ENCODE measurements around the gene HYAL3.
"Not testable (repeated sequence)": the region's sequence is repeated elsewhere in the genome, so short reads cannot be mapped to it uniquely, and the experiment has no call there.

HYAL3 gene

GRCh38 chr3:50268703-50269451 is 30.3 kb downstream of the HYAL3 start, which contains the start of gene SEMA3B:
TSS of gene SEMA3B (plus strand) at chr3:50269147. CDS start at chr3:50269241, 94 bp downstream.
- DNase-seq: peak; percentile 38 to 66

DNA sequence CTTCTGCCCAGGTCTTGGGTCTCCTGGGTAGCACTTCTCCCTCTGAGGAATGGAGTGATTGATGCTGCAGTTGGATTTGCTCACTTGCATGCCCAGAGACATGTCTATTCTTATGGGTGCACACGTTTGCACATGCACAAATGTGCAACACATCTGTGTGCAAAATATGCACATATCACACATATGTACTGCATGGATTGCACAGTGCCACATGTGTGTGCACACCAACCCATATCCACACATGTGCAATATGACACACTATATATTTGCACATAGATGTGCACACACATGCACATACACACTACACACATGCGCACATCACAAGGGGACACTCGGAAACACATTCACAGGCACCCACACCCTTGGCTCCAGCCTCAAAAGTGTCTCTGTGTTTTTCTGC is 30.9 kb downstream of the HYAL3 start:
- no peak for DNase-seq

GRCh38 chr3:50267280-50267913 is 31.8 kb downstream of the HYAL3 start:
- peak; percentile 35 to 74 for DNase-seq

- no peak for DNase-seq
Observed at GRCh38 chr3:50266836-50267235, 32.4 kb downstream of the HYAL3 start.

DNA sequence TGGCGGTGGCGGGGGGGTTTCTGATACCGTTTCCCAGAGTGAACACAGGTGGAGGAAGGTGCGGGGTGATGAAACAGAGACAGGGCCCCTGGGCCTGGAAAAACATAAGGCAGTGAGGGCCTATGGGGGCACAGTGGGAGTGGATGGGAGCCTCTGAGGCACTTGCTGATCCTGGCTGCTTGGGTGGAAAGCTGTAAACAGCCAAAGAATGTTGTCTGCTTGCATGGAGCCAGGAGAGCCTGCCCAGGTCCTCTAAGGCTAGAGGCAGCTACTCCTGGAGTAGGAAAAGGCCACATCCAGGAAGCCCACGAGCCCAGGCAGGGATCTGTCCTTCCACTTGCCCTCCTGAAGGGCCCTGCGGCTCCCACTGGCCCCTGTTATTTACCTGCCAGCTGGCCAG is 33.2 kb downstream of the HYAL3 start:
- no peak for DNase-seq

GRCh38 chr3:50265571-50265970 is 33.6 kb downstream of the HYAL3 start:
- DNase-seq: no peak

DNA sequence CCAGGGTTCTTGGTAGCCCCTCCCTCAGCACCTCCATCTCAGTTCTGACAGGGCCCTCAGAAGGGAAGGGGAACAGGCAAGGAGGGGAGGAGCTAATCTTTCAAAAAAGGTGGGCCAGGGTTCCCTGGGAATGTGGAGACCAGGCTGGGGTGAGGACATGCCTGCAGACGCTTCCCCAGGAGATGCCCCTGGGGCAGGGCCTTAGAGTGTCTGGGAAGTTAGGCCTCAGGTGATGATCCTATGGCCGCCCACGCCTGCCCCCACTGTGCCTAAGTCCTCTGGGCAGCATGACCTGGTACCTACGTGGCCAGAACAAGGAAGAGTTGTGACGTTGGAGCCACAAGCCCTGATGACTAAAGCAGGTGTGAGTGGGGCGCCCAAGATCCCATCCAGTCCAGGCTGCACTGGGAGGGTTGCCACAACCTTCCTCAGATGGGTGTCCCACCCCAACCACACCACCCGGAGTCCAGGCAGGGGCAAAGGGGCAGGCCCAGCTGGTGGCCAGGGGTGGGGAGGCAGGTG is 34.2 kb downstream of the HYAL3 start:
- DNase-seq: no peak

DNA sequence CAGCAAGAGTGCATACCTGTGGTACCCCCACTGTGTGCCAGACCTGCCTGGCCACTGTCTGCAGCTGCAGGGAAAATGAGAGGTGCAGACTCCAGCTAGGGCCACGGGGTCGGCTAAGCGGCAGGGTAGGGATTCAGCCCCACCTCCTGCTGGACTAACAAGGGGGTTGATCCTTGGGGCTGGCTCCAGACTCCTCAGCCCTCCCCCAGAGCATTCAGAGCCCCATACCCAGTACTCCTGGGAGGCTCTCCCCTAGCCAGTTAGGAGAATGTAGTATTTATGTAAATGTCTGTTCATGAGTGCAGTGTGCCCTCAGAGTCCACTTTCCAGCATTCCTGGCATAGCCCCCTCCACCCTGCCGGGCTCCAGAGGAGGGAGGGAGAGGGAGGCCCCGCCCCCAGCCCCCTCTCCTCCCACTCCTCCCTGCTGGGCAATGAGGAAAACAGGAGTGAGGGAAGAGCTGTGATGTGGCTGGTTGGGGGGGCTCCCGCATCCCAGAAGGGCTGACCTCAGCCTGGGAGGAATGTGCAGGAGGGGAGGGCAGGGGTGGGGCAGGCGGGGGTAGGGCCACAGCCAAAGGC is 34.7 kb downstream of the HYAL3 start:
- peak; percentile 71 to 86 for DNase-seq

DNA sequence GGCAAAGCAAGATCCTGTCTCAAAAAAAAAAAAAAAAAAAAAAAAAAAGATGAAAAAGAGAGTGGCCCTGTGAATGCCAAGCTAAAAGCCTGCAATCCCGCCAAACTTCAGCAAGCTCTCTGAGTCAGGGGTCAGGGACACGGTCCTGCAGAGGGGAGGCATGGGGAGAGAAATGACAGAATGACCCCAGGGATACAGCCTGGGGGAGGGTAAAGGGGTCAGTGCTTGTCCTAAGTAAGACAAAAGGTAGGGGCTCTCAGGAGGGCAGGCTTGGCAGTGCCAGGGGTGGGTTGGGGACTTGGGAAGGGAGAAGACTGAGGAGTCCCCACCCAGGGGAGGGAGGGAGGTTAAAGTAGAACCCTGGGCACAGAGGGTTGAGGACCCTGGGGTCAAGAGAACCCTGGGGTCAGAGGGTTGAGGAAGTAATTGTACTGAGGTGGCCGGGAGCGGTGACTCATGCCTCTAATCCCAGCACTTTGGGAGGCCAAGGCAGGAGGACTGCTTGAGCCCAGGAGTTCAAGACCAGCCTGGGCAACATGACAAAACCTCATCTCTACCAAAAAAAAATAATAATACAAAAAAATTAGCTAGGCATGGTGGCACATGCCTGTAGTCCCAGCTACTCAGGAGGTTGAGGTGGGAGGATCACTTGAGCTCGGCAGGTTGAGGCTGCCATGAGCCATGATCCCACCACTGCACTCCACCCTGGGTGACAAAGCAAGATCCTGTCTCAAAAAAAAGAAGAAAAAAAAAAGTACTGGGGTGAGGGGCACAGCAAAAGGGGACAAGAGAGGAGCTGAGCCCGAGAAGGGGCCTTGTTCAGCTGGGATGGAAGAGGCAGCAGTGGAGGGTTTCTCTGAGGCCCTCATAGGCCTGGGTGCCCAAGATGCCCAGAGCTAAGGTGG is 35.5 kb downstream of the HYAL3 start:
- no peak for DNase-seq

GRCh38 chr3:50262778-50263177 is 36.4 kb downstream of the HYAL3 start:
- DNase-seq: no peak

DNA sequence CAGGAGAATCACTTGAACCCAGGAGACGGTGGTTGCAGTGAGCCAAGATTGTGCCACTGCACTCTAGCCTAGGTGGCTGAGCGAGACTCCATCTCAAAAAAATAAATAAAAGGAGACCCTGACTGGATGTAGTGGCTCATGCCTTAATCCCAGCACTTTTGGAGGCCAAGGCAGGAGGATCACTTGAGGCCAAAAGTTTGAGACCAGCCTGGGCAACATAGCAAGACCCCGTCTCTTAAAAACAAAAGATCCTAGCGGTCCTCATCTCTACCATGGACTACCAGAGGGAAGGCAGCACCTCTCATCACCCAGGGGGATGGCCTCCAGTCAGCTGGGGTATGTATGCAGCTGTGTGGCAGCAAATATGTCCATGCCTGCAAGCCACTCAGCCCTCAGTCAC is 37.0 kb downstream of the HYAL3 start:
- not testable (repeated sequence) for DNase-seq

DNA sequence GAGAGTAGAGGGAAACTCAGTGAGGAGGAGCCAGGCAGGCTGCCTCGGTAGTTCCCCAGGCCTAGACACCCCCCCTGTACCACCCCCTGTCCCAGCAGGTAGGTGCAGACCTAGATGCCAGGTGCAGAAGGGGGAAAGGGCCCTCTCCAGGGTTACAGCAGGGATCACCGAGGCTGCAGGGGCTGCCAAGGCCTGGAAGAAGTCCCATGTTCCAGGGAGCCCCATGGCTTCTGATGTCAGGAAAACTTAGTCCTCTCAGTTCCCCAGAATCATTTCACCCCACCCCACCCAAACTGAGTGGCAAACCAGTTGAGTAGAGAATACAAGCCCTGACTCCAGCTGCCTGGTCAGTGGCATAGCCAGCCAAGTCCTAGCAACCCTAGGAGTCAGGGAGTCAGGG is 37.7 kb downstream of the HYAL3 start:
- no peak for DNase-seq

DNA sequence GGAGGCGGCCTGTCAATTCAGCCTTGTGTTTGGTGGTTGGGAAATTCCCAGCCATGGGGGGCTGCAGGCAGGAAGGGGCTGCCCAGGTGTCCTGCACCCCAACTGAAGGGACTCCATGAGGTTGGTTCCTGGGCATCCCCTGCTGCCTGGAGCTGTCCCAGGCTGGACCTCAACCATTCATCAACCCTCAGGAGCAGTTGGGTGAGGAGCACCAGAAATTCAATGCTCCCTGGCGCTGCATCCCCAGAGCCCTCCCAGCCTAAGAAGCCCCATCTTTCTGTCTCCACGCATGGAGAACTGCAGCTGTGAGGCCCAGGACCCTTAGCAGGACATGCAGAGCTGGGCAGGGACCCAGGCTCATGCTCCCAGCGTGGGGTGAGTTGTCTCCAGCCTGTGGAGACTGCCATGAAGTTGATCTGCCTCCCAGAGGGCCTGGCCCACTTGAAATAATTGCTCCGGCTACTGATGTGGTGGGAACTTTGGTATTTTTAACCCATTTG is 38.2 kb downstream of the HYAL3 start:
- no peak for DNase-seq

- peak; percentile 92 to 93 for DNase-seq
Observed at GRCh38 chr3:50260027-50260941, 38.9 kb downstream of the HYAL3 start.

- DNase-seq: no peak
Observed at GRCh38 chr3:50259432-50260026, 39.7 kb downstream of the HYAL3 start.

GRCh38 chr3:50258979-50259378 is 40.2 kb downstream of the HYAL3 start:
- DNase-seq: no peak

- DNase-seq: no peak
Observed at GRCh38 chr3:50258029-50258680, 41.0 kb downstream of the HYAL3 start.

DNA sequence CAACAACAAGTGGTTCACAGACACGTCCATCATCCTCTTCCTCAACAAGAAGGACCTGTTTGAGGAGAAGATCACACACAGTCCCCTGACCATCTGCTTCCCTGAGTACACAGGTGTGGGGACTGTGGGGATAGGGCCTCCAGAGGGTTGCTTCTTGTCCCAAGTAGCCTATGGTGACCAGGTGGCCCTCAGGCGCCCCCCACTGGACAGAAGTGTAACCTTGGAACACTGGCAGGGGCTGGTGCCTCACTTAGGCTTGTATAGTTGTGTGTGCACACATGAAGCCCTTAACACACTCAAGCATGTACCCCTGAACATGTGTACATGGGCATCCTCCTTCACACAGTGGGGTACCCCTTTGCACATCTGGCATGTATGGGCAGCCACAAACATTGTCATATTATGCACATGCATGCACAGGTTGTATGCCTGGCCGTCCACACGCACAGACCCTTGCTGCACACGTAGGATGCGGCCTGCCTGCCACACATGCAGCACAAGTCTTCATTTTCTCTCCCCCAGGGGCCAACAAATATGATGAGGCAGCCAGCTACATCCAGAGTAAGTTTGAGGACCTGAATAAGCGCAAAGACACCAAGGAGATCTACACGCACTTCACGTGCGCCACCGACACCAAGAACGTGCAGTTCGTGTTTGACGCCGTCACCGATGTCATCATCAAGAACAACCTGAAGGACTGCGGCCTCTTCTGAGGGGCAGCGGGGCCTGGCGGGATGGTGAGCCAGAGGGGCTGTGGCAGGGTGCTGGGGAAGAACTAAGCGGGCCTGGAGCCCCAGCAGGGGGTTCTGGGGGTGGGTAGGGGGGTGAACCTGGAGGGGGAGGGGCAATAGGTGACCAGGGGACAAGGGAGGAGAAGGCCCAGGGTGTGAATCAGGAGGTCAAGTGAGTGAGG is 42.0 kb downstream of the HYAL3 start:
- peak in 1 of 2 donors; percentile 29 for DNase-seq

- no peak for DNase-seq
Observed at GRCh38 chr3:50255251-50255615, 44.0 kb downstream of the HYAL3 start.
